KOPT-K1 (cell line): ENCODE measurements around the gene GPR119.
A peak's percentile ranks its signal among the peaks of the same experiment; 100 is the strongest.
"Not testable (repeated sequence)": the region's sequence is repeated elsewhere in the genome, so short reads cannot be mapped to it uniquely, and the experiment has no call there.

Experiments used
- H3K27ac ChIP-seq: fragments of 200-600 bp; sonication (generic); 2 replicates; pipeline ENCODE4 v1.5.1; 2016; ENCODE audit warnings: antibody characterized with exemption, mild to moderate bottlenecking, low read depth, low read length; ENCODE audit not compliant: poor library complexity, severe bottlenecking
- H3K36me3 ChIP-seq: fragments of 200-600 bp; sonication (generic); 2 replicates; pipeline ENCODE4 v1.5.1; 2017; ENCODE audit warnings: antibody characterized with exemption, mild to moderate bottlenecking, low read length, moderate library complexity; ENCODE audit not compliant: insufficient read depth
- H3K9me3 ChIP-seq: fragments of 200-600 bp; sonication (generic); 2 replicates; pipeline ENCODE4 v1.5.1; 2017; ENCODE audit warnings: antibody characterized with exemption, low read length, mild to moderate bottlenecking; ENCODE audit not compliant: insufficient read depth, poor library complexity, severe bottlenecking

The GPR119 gene

DNA sequence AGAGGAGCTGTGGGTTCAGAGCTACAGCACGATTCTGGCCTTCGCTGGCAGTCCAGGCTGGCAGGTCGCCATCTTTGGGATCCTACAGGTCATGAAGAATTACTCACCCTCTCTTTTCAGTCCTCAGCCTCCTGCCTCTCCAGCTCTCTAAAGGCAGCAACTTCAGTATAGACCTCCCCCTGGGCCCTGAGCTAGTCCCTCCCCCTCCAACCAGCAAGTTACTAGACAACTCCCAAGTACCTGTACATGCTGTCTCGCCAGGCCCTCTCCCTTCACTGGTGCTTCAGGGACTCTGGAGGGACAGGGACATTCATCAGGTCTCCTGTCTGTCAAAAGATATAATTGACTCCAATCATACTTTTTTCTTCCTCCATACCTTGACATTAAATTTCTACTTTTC, at the start of gene GPR119:
TSS of gene GPR119 (minus strand) at position 155 of the 400 bp plus-strand sequence. CDS start 227 bp downstream, outside the sequence.
- Histone ChIP-seq H3K27ac (no peak within 1 kb of the TSS), H3K36me3 (no peaks in the 10 kb centered on the region)

DNA sequence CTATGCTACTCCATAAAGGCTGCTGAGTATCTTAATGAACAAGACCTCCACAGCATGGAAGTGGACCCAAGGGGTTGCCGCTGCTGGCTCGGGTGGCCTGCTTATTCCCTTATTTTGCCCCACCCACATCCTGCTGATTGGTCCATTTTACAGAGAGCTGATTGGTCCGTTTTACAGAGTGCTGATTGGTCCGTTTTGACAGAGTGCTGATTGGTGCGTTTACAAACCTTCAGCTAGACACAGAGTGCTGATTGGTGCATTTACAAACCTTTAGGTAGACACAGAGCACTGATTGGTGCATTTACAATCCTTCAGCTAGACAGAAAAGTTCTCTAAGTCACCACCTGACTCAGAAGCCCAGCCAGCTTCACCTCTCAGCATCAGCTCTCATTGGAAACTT, 43.8 kb upstream of the GPR119 start:
- H3K9me3 ChIP-seq, H3K27ac ChIP-seq, H3K36me3 ChIP-seq: not testable (repeated sequence)

More for the DNA sequence above, at the start of gene GPR119:
- H3K9me3 ChIP-seq = no peaks in the 10 kb centered on the region

DNA sequence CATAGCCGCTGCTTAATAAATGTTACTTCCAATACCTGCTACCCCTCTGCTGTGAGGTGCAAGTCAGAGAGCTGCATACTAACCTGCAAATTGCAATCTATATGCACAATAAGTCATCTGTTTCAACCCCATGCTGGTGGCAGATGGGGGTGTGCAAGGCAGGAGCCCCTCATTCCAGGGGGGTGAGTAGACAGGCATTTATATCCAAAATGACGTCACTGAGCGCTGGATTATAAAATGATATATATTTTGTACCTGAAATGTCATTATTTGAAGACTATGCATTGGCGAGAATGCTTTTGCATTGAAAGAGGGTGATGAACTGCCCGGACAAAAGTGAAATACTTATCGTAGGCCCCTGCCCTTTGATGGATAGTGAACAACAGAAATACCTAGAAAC, 41.1 kb upstream of the GPR119 start:
- H3K9me3 ChIP-seq = no peaks in the 10 kb centered on the region
- H3K27ac ChIP-seq = no peak overlapping the region
- H3K36me3 ChIP-seq = no peaks in the 10 kb centered on the region

DNA sequence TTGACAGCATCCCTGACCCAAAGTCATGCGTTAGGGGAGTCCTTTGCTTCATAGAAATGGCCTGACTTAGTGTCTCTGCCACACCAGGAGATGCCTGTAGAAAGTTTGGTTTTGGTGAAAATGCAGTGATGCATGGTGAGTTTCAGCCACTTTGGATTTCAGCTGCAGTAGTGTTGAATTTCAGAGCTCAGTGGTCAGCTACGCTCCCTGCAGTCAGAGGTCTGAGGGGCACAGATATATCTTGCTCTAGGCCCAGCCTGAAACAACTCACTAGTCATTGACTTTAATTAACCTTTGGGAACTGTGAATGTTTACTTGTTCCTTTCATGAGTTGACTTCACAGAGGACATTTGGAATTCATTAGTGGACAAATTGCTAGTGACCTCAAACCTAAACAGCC, 33.8 kb upstream of the GPR119 start:
- Histone ChIP-seq H3K9me3 (no peaks in the 10 kb centered on the region), H3K36me3 (peaks cover 1% of the 10 kb centered on the region; the same call in 1 of the 2 replicates), H3K27ac (peak overlapping the region; percentile 95)

DNA sequence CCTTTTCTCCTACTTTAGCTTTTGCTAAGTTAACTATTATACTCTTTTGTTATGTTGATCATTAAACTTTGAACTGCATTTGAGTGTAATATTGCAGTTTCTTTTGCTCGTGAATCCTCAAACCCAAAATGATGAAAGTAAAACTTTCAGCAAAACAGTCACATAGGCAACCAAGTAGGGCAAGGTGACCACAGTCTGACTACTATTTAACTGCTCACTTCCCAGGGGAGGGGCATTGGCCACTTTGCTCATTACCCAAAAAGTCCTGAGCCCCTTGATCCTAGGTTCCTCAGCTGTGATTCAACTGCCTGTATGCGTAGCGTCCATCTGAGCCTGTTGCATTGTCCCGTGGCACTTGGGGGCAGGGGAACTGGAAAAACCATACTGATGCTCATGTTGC, 33.3 kb upstream of the GPR119 start:
- H3K36me3 ChIP-seq = peaks cover 6% of the 10 kb centered on the region
- H3K9me3 ChIP-seq = no peaks in the 10 kb centered on the region
- peak overlapping the region; percentile 95 for H3K27ac ChIP-seq

DNA sequence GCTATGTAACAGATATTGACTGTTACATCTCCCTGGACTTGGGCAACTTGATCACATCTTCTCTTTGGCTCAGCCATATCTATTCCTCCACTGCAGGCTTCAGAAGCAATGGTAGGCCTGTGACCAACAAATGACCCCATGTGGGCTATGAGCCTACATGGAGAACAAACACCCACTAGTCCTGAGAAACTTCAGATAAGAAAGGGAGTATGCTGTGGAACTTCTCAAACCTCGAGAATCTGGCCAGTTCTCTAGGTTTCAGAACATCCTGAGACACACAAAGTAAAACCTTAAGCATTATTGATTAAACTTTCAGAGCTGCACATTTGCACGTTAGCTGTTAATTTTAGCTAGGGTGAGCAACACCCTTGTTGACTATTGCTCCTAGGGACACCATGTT, 32.6 kb upstream of the GPR119 start:
- H3K36me3 ChIP-seq = peaks cover 11% of the 10 kb centered on the region
- H3K27ac ChIP-seq = peak overlapping the region; percentile 95
- no peaks in the 10 kb centered on the region for H3K9me3 ChIP-seq

DNA sequence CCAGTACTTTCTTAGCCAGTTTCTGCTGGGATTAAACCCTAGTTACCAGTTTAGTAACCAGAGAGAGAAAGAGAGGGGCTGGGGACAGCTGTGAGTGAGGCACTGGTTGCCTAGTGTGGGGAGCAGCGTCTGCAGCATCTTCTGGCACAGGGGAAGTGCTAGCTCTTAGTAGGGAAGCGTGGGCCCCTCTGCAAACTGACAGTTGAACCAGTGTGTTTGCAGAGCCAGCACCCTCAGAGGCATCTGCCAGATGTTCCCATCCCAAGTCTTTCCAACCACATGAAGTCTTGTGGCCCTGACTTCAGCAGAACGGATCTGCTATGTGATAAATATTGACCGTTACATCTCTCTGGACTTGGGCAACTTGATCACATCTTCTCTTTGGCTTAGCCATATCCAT, 31.3 kb upstream of the GPR119 start:
- Histone ChIP-seq H3K9me3 (no peaks in the 10 kb centered on the region), H3K36me3 (peaks cover 22% of the 10 kb centered on the region), H3K27ac (peak overlapping the region; percentile 95)

DNA sequence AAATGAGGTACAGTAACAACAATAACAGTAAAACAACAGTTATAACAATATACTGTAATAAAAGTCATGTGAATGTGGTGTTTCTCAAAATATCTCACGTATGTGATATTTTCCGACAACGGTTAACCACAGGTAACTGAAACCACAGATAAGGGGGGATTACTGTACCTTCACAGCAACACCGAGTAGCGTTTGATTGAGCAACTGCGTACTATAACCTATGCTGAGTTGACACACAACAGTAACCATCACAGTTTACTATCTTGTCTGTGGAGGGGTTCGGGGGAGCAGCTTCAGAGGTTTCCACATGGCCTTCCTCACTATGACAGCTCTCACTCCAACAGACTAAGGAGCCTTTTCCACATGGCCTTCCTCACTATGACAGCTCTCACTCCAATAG, 29.7 kb upstream of the GPR119 start:
- Histone ChIP-seq H3K27ac (peak overlapping the region; percentile 95), H3K36me3 (peaks cover 38% of the 10 kb centered on the region), H3K9me3 (no peaks in the 10 kb centered on the region)

DNA sequence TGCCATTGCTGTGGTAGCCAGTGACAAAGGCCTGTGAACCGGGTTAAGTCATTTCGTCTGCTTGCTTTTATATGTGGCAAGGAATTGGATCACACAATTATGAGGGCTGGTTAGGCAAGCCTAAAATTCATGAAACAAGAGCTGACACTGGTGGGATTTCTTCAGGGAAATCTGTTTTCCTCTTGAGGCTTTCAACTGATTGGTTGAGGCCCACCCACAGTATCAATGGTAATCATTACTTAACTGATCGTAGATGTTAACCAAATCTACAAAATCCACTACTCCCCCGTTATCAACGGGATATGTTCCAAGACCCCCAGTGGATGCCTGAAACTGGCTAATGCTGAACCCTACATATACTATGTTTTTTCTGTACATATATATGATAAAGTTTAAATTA, 29.3 kb upstream of the GPR119 start:
- Histone ChIP-seq H3K36me3 (peaks cover 42% of the 10 kb centered on the region), H3K27ac (peak overlapping the region; percentile 95), H3K9me3 (no peaks in the 10 kb centered on the region)

DNA sequence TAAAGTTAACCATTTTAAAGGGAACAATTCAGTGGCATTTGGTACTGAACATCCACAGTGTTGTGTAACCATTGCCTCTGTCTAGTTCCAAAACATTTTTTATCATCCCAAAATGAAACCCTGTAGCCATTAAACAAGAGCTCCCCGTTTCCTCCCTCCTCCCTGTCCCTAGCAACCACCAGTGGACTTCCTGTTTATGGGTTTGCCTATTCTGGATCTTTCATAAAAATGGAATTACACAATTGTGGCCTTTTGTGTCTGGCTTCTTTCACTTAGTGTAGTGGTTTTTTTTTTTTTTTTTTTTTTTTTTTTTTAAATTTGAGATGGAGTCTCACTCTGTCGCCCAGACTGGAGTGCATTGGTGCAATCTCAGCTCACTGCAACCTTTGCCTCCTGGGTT, 27.9 kb upstream of the GPR119 start:
- H3K27ac ChIP-seq = peak overlapping the region; percentile 95
- H3K36me3 ChIP-seq = peaks cover 50% of the 10 kb centered on the region
- H3K9me3 ChIP-seq = no peaks in the 10 kb centered on the region

DNA sequence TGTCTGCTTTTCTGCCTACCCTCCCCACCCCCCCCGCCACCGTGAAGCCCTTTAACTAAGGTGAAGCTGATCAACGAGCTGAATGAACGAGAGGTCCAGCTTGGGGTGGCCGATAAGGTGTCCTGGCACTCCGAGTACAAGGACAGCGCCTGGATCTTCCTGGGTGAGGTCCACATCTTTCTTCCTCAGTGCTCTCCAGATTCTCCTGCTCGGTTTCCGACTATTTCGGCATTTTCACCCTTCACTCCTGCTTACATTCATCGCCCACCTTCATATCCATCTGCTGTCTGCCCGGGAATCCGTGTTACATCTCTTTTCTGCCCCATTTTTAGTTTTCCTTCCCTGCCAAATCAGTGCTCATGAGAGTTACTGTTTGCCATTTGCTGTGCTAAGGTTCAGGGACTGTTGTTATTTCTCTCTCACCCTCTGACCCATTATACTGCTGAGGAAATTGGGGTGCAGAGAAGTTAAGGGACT, 16.8 kb upstream of the GPR119 start:
- peak overlapping the region; percentile 96 for H3K27ac ChIP-seq
- H3K9me3 ChIP-seq = no peaks in the 10 kb centered on the region
- H3K36me3 ChIP-seq = peaks cover 33% of the 10 kb centered on the region

DNA sequence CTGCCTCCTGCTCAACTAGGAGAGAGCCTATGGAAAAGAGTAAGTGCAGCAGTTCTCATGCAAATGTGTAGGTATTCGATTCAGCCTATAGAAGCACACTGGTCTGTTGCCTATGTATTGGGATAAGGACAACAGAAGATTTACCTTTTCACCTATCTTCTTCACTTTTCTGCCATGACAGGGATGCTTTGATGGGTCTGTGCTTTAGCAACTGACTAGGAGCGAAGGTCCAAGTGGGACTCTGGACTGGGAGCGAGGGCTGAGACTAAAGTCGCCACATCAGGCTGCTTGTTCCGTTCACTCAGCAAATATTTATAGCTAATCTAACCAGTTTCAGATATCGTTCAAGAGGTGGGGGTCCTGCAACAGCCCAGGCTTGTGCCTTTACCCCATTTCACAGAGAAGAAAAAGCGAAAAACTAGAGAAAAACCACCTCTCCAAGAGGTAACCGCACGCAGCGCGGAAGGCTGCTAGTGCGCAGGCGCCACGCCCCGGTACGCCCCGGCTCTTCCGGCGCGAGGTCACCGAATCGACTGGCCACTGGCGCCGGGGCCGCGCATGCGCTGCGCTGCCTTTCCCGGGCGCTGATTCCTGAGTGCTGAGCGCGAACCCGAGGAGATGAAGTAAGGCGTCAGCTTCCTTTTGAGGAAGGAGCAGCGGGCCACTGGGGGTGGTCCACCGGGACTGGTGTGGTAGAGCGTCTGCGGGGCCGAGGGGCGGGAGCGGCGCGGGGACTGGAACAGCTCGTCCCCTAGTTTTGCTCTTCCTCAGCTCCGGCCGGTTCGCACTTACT, 16.1 kb upstream of the GPR119 start, which contains the start of gene RBMX2:
TSS of gene RBMX2 (plus strand) at position 573 of the 793 bp plus-strand sequence. CDS start at position 619, 46 bp downstream.
- Histone ChIP-seq H3K9me3 (no peaks in the 10 kb centered on the region), H3K36me3 (peaks cover 26% of the 10 kb centered on the region), H3K27ac (peak within 1 kb of the TSS; percentile 96)

DNA sequence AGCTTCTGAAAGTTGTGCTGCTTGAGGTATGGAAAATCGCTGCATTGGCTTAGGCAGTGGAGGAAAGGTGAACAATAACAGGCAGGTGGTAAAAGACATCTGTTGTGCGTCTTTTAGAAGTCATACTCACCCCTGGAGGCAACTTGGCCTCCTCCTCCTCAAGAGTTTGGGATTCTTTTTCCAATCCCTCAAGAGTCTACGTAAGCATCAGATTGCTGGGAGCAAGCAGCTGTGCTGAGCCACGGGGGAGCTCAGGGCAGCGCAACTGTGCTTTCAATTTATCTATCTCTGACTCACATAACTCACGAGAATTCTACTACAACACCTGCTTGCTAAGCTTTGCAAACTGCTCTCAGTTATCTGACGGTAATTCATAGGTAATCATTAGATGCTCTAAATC, 9.9 kb upstream of the GPR119 start:
- Histone ChIP-seq H3K36me3 (no peaks in the 10 kb centered on the region), H3K9me3 (no peaks in the 10 kb centered on the region), H3K27ac (no peak overlapping the region)

DNA sequence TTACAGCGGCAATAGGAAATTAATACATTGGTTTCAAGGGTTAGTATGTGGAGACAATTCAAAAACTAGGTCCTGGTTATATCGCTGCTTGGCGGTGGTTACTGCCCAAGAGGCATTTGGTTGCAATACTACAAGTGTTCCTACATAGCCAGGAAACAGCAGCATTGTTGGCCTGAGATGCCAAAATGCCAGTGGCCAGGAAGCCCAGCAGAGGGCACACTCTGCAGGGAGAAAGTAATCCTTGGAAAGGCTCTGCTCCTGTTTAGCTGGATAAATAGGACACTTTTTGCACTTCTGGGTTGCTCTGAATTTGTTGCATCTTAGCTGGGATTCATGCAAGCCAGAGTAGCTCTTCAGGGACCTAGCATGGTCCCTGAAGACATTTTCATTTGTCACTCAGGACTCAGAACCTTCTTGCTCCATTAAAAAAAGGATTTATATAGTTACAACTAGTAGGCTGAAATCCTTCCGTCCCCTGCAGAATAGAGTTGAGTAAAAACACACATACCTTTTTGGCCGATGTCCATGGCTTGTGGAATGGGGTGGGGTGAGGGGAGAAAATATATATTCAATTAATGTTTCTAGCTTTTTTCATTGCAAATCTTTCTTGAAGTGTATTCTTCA, 8.1 kb upstream of the GPR119 start:
- Histone ChIP-seq H3K36me3 (no peaks in the 10 kb centered on the region), H3K9me3 (no peaks in the 10 kb centered on the region), H3K27ac (no peak overlapping the region)

DNA sequence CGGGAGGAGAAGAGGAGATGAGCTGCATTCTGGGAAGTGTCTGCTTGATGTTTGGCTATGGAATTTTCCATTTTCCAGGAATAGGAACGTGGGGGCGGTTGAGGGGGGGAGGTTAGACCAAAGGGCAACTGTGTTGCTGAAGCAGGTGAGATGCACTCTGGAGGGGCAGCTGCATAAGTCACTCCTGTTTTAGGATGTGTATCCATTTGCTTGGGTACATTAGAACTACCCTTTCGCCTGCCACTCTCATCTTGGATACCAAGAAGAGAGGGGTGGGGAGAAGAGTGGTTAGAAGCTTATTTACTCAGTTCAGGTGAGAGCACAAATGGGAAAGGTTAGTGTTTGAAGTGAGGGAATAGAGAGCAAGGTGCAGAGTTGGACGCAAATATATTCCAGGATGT, 934 bp upstream of the GPR119 start:
- Histone ChIP-seq H3K36me3 (no peaks in the 10 kb centered on the region), H3K9me3 (no peaks in the 10 kb centered on the region), H3K27ac (no peak overlapping the region)
